Endothelial cell of umbilical vein (primary cell): ENCODE results near the gene RNF6. TPM values are rescaled to one million over a fixed set of nuclear protein-coding genes. Genes with fewer than 3 reads are reported as not detected.

Experiments
- BruUV-seq: library from RNA; stranded (reverse); fragments of 400-500 nt; replicated peaks from 2 replicates; lab custom pipeline; 2021; lab: Mats Ljungman, UMichigan
- CTCF ChIA-PET: fragments of 300-600, 350-600 bp; sonication (Branson Sonifier 250); formaldehyde crosslinking; loops from one replicate; lab custom pipeline; 2021; ENCODE audit warnings: antibody characterized with exemption, inconsistent platforms; lab: Charles Lee
- POLR2A ChIA-PET: fragments of 300-600, 350-600 bp; sonication (Branson Sonifier 250); formaldehyde crosslinking; loops from one replicate; lab custom pipeline; 2021; ENCODE audit warnings: antibody characterized with exemption, inconsistent platforms; lab: Charles Lee
- DNase-seq: peaks from one replicate; pipeline ENCODE4 v3.0.0-alpha.2; 2011; ENCODE audit warnings: low read depth, low spot score
- FAIRE-seq: peaks from 2 replicates; lab custom pipeline; 2011; peaks lifted over from hg19 to GRCh38; lab: Jason Lieb, UNC
- H2AFZ ChIP-seq: 2 replicates; pipeline ENCODE4 v1.6.0; 2012; ENCODE audit warnings: low read depth, low read length, control low read depth, inconsistent platforms
- H3K27ac ChIP-seq: 2 replicates; pipeline ENCODE4 v1.5.1; 2011; ENCODE audit warnings: low read depth, mild to moderate bottlenecking, control low read depth, low read length, moderate library complexity; ENCODE audit not compliant: insufficient read depth
- H3K27me3 ChIP-seq, 2 experiments: 2 replicates each; pipeline versions ENCODE4 v1.6.0 to v1.6.1; 2011; ENCODE audit warnings: low read length in 2 of 2, mixed read lengths in 1 of 2; ENCODE audit not compliant: control insufficient read depth in 2 of 2, insufficient read depth in 2 of 2
- H3K36me3 ChIP-seq, 2 experiments: 2 replicates in 1 of 2; 3 replicates in 1 of 2; pipeline ENCODE4 v1.5.1; 2011; ENCODE audit warnings: low read length in 2 of 2, mild to moderate bottlenecking in 1 of 2, moderate library complexity in 1 of 2; ENCODE audit not compliant: control insufficient read depth in 2 of 2, insufficient read depth in 2 of 2; ENCODE audit errors: extremely low read depth in 1 of 2
- H3K4me1 ChIP-seq: 3 replicates; pipeline ENCODE4 v1.5.1; 2011; ENCODE audit warnings: mild to moderate bottlenecking, low read length; ENCODE audit not compliant: control insufficient read depth, insufficient read depth; ENCODE audit errors: extremely low read depth
- H3K4me2 ChIP-seq: 2 replicates; pipeline ENCODE4 v1.6.1; 2011; ENCODE audit warnings: low read length, control low read depth, mixed read lengths; ENCODE audit not compliant: insufficient read depth
- H3K4me3 ChIP-seq, 3 experiments: fragments of 200-600 bp in 1 of 3; sonication (generic), shearing (Covaris generic) in 1 of 3; replicated peaks in 1 of 3; 2 replicates each; pipeline ENCODE4 v1.5.1; 2011 to 2016; ENCODE audit warnings: control low read depth in 3 of 3, low read length in 3 of 3, mild to moderate bottlenecking in 2 of 3, inconsistent platforms in 1 of 3, low read depth in 1 of 3, moderate library complexity in 1 of 3; ENCODE audit not compliant: insufficient read depth in 1 of 3
- H3K79me2 ChIP-seq: 2 replicates; pipeline ENCODE4 v1.6.0; 2012; ENCODE audit warnings: low read length, inconsistent platforms; ENCODE audit not compliant: control insufficient read depth, insufficient read depth
- H3K9ac ChIP-seq: replicated peaks from 2 replicates; pipeline ENCODE3; 2011; ENCODE audit warnings: low read length, control low read depth; ENCODE audit not compliant: insufficient read depth; ENCODE audit errors: extremely low read depth
- H3K9me1 ChIP-seq: replicated peaks from 3 replicates; pipeline ENCODE4 v1.6.0; 2011; ENCODE audit warnings: mild to moderate bottlenecking, low read length; ENCODE audit not compliant: control insufficient read depth, insufficient read depth; ENCODE audit errors: extremely low read depth
- H3K9me3 ChIP-seq: replicated peaks from 2 replicates; pipeline ENCODE4 v1.5.1; 2012; ENCODE audit warnings: low read length, inconsistent platforms; ENCODE audit not compliant: control insufficient read depth, insufficient read depth
- H4K20me1 ChIP-seq: replicated peaks from 2 replicates; pipeline ENCODE3; 2011; ENCODE audit warnings: mild to moderate bottlenecking, low read length; ENCODE audit not compliant: control insufficient read depth, insufficient read depth; ENCODE audit errors: extremely low read depth
- EZH2 ChIP-seq: IDR thresholded peaks from 2 replicates; pipeline ENCODE4 v1.6.1; 2012; ENCODE audit warnings: borderline replicate concordance, low read depth, mild to moderate bottlenecking, moderate library complexity, low read length, inconsistent platforms; ENCODE audit not compliant: severe bottlenecking
- FOS ChIP-seq: IDR thresholded peaks from 2 replicates; pipeline ENCODE4 v1.6.1; 2011; ENCODE audit warnings: mild to moderate bottlenecking, low read length, moderate library complexity, borderline replicate concordance; ENCODE audit not compliant: insufficient read depth
- GATA2 ChIP-seq: IDR thresholded peaks from 2 replicates; pipeline ENCODE4 v1.7.0; 2011; ENCODE audit warnings: low read depth, mild to moderate bottlenecking, moderate library complexity, mixed read lengths, low read length; ENCODE audit not compliant: insufficient read length, insufficient read depth
- JUN ChIP-seq: IDR thresholded peaks from 2 replicates; pipeline ENCODE4 v1.6.1; 2011; ENCODE audit warnings: borderline replicate concordance, low read depth; ENCODE audit not compliant: insufficient read length, insufficient read depth
- MYC ChIP-seq: IDR thresholded peaks from one replicate; pipeline ENCODE4 v1.6.1; 2011; ENCODE audit warnings: mild to moderate bottlenecking, low read depth, low read length
- POLR2A ChIP-seq: IDR thresholded peaks from 2 replicates; pipeline ENCODE4 v1.6.1; 2012; ENCODE audit warnings: low read depth, mild to moderate bottlenecking, control low read depth, low read length
- POLR2AphosphoS5 ChIP-seq: IDR thresholded peaks from 2 replicates; pipeline ENCODE4 v1.6.1; 2012; ENCODE audit warnings: low read depth, mild to moderate bottlenecking, control low read depth, low read length, moderate library complexity; ENCODE audit not compliant: insufficient read depth
- dilution Hi-C: fragments of 300-500 bp; cut with MboI; formaldehyde crosslinking; loops from one replicate; pipeline ENCODE4 v1.15.0; 2019; ENCODE audit warnings: low sequenced_read_pairs; ENCODE audit not compliant: extremely low pct_ligation_motif_present
- intact Hi-C: fragments of 100-400 bp; cut with micrococcal nuclease; formaldehyde crosslinking; loops from one replicate; pipeline ENCODE4 v1.10.0; 2022
- polyA plus RNA-seq, 4 experiments: library from polyadenylated mRNA; depleted of rRNA in 3 of 4; stranded (reverse) in 3 of 4; unstranded in 1 of 4; fragments of >200 nt; gene quantifications; 2 replicates each; pipeline versions ENCODE4 v1.2.1 to v1.2.3, GENCODE V29; 2011 to 2012; ENCODE audit warnings: missing spikeins in 1 of 4
- total RNA-seq: library from RNA; stranded (reverse); gene quantifications from 2 replicates; pipeline ENCODE4 v1.2.3, GENCODE V29; 2021
- TF ChIP-seq, protein P1 (sequence below), 2 donors: IDR thresholded peaks; 1 replicate in 1 of 2; 2 replicates in 1 of 2; pipeline ENCODE4 v1.5.1; 2011; ENCODE audit warnings: low read length in 2 of 2, mild to moderate bottlenecking in 2 of 2, moderate library complexity in 2 of 2, control low read depth in 1 of 2, inconsistent platforms in 1 of 2, low read depth in 1 of 2; ENCODE audit not compliant: insufficient read depth in 1 of 2; ENCODE audit errors: extremely low read depth in 1 of 2
- TF ChIP-seq, protein P2 (sequence below): IDR thresholded peaks from 2 replicates; pipeline ENCODE4 v1.6.1; 2011; ENCODE audit not compliant: insufficient read depth, insufficient read length

Gene RNF6
- total and polyA plus RNA-seq, 2 donors (not counting 3 experiments of a cell fraction or from before 2014, with no cell fraction given), result 12.7 to 36.4 TPM

DNA sequence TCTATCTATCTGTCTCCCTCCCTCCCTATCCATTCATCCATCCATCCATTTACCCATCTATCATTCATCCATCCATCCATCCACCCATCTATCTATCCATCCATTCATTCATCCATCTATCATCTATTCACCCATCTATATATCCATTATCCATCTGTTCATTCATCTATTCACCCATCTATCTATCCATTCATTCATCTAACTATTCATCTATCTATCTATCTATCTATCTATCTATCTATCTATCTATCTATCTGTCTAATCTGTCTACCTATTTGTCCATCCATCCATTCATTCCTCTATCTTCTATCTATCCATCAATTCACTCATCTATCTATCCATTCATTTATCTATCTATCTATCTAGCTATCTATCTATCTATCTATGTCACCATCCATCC lies 27.4 kb upstream of the RNF6 start:
- H3K9me3 ChIP-seq, result no peaks in the 10 kb centered on the region
- dilution Hi-C loops, result no loop called here
- no peak for DNase-seq
- peaks cover 2% of the 10 kb centered on the region for H3K4me1 ChIP-seq
- peaks cover 14 to 38% of the 10 kb centered on the region in 2 experiments for H3K27me3 ChIP-seq
- no TSS peak for BruUV-seq
- TF ChIP-seq POLR2A (no peak), EZH2 (no peak), MYC (no peak), JUN (no peak), GATA2 (no peak), POLR2AphosphoS5 (no peak), FOS (no peak)
- TF ChIP-seq, protein P1, sequence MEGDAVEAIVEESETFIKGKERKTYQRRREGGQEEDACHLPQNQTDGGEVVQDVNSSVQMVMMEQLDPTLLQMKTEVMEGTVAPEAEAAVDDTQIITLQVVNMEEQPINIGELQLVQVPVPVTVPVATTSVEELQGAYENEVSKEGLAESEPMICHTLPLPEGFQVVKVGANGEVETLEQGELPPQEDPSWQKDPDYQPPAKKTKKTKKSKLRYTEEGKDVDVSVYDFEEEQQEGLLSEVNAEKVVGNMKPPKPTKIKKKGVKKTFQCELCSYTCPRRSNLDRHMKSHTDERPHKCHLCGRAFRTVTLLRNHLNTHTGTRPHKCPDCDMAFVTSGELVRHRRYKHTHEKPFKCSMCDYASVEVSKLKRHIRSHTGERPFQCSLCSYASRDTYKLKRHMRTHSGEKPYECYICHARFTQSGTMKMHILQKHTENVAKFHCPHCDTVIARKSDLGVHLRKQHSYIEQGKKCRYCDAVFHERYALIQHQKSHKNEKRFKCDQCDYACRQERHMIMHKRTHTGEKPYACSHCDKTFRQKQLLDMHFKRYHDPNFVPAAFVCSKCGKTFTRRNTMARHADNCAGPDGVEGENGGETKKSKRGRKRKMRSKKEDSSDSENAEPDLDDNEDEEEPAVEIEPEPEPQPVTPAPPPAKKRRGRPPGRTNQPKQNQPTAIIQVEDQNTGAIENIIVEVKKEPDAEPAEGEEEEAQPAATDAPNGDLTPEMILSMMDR (IDR thresholded peaks at IDR 0.05; ENCODE audit: extremely low read depth in 1 of 2, insufficient read depth in 1 of 2, low read depth in 1 of 2, low read length in 2 of 2), result no peak
- TF ChIP-seq, protein P2, sequence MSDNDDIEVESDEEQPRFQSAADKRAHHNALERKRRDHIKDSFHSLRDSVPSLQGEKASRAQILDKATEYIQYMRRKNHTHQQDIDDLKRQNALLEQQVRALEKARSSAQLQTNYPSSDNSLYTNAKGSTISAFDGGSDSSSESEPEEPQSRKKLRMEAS, result no peak
- no peak overlapping the region for H3K4me3 ChIP-seq
- H4K20me1 ChIP-seq, result no peaks in the 10 kb centered on the region
- H3K4me2 ChIP-seq, result no peak overlapping the region
- intact Hi-C loops, result no loop called here
- no peaks in the 10 kb centered on the region for H3K9me1 ChIP-seq
- no peak overlapping the region for H3K27ac ChIP-seq
- no peak for FAIRE-seq
- CTCF ChIA-PET, result no interaction called here
- H3K9ac ChIP-seq, result no peak overlapping the region
- H3K79me2 ChIP-seq, result peaks cover under 1% of the 10 kb centered on the region
- no peaks in the 10 kb centered on the region for H3K36me3 ChIP-seq
- no peak overlapping the region for H2AFZ ChIP-seq
- POLR2A ChIA-PET, result no interaction called here
